Neutrophil (primary cell): ENCODE measurements around the gene COG6.

Source experiments
- H3K27ac ChIP-seq: fragments of 200-600 bp; sonication (generic); 2 replicates; pipeline ENCODE4 v1.5.1; 2016; ENCODE audit warnings: mild to moderate bottlenecking, moderate library complexity
- H3K27me3 ChIP-seq: fragments of 200-600 bp; sonication (generic); 2 replicates; pipeline ENCODE4 v1.6.0; 2016; ENCODE audit warnings: mild to moderate bottlenecking
- H3K36me3 ChIP-seq: fragments of 200-600 bp; sonication (generic); 2 replicates; pipeline ENCODE4 v1.5.1; 2017
- H3K4me1 ChIP-seq, 2 experiments: fragments of 200-600 bp in 1 of 2; sonication (generic) in 1 of 2; 1 replicate in 1 of 2; 2 replicates in 1 of 2; pipeline versions ENCODE4 v1.5.1 to v1.6.1; 2013 to 2016; ENCODE audit warnings: low read depth in 1 of 2, low read length in 1 of 2, mild to moderate bottlenecking in 1 of 2, moderate library complexity in 1 of 2; ENCODE audit not compliant: control insufficient read depth in 1 of 2, insufficient read depth in 1 of 2
- H3K4me3 ChIP-seq, 2 experiments: fragments of 200-600 bp in 1 of 2; sonication (generic) in 1 of 2; 1 replicate in 1 of 2; 2 replicates in 1 of 2; pipeline ENCODE4 v1.5.1; 2013 to 2016; ENCODE audit warnings: low read depth in 1 of 2, low read length in 1 of 2, mild to moderate bottlenecking in 1 of 2, moderate library complexity in 1 of 2
- H3K9me3 ChIP-seq: fragments of 200-600 bp; sonication (generic); 2 replicates; pipeline ENCODE4 v1.5.1; 2016
- TF ChIP-seq, protein P1 (sequence below): fragments of 200-600 bp; sonication (generic); IDR thresholded peaks from 2 replicates; pipeline ENCODE4 v1.5.1; 2016; ENCODE audit warnings: antibody characterized with exemption

COG6 gene

DNA sequence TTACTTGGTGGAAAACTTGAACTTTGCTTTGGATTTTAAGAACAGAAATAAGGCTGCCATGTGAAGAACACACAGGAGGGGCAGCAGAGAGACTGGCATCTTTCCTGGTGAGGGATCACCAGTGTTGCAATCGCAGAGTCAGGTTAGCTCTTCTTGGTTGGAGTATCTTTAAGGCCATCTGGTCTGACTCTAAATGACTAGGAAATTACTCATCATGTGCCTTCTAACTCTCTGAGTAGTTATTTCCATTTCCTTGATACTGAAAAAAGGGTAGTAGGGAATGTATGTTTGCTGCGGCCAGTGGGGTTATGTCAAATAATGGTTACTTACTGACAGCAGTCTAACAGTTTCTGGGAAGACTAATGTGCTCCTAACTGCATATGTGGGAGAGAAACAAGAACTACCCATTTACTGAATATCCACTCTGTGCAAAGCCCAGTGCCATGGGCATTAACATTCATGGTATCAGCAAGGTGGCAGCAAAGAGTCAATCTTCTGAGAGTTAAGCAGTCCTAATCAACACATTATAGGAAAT, 122.1 kb downstream of the COG6 start:
- Histone ChIP-seq H3K9me3 (no peaks in the 10 kb centered on the region), H3K4me1 (no peaks in the 10 kb centered on the region), H3K36me3 (no peaks in the 10 kb centered on the region), H3K27ac (no peak overlapping the region), H3K4me3 (no peak overlapping the region), H3K27me3 (no peaks in the 10 kb centered on the region)
- TF ChIP-seq, protein P1, sequence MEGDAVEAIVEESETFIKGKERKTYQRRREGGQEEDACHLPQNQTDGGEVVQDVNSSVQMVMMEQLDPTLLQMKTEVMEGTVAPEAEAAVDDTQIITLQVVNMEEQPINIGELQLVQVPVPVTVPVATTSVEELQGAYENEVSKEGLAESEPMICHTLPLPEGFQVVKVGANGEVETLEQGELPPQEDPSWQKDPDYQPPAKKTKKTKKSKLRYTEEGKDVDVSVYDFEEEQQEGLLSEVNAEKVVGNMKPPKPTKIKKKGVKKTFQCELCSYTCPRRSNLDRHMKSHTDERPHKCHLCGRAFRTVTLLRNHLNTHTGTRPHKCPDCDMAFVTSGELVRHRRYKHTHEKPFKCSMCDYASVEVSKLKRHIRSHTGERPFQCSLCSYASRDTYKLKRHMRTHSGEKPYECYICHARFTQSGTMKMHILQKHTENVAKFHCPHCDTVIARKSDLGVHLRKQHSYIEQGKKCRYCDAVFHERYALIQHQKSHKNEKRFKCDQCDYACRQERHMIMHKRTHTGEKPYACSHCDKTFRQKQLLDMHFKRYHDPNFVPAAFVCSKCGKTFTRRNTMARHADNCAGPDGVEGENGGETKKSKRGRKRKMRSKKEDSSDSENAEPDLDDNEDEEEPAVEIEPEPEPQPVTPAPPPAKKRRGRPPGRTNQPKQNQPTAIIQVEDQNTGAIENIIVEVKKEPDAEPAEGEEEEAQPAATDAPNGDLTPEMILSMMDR: no peak

GRCh38 chr13:39779337-39780265, 124.1 kb downstream of the COG6 start:
- no peaks in the 10 kb centered on the region for H3K27me3 ChIP-seq
- H3K4me1 ChIP-seq: no peaks in the 10 kb centered on the region
- no peak overlapping the region for H3K27ac ChIP-seq
- no peaks in the 10 kb centered on the region for H3K9me3 ChIP-seq
- no peak overlapping the region for H3K4me3 ChIP-seq
- TF ChIP-seq, protein P1: no peak
- H3K36me3 ChIP-seq: no peaks in the 10 kb centered on the region

DNA sequence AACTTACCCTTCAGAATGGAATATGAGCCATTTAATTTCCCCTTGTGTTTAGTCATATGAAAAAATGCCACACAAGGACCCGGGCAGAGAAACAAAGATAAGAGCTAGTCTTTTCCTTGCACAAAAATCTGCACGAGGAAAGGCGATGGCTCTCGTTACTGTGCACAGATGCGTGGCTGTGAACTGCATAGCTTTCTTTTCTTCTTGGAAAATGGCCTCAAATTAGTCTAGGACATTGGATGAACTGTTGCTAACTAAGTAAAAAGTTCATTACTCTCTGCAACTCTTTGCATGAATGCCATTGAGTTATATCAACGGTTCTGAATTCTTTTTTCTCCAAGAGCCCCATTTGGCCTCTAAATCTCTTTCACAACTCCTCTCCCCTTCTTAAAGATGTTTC, 125.2 kb downstream of the COG6 start:
- Histone ChIP-seq H3K36me3 (no peaks in the 10 kb centered on the region), H3K4me3 (no peak overlapping the region), H3K4me1 (no peaks in the 10 kb centered on the region), H3K27me3 (no peaks in the 10 kb centered on the region), H3K27ac (no peak overlapping the region), H3K9me3 (no peaks in the 10 kb centered on the region)
- TF ChIP-seq, protein P1: no peak

- Histone ChIP-seq H3K4me3 (no peak overlapping the region), H3K27ac (no peak overlapping the region), H3K27me3 (no peaks in the 10 kb centered on the region), H3K36me3 (no peaks in the 10 kb centered on the region), H3K9me3 (no peaks in the 10 kb centered on the region), H3K4me1 (no peaks in the 10 kb centered on the region)
- TF ChIP-seq, protein P1: no peak
Observed at GRCh38 chr13:39781381-39781780, 125.9 kb downstream of the COG6 start.

DNA sequence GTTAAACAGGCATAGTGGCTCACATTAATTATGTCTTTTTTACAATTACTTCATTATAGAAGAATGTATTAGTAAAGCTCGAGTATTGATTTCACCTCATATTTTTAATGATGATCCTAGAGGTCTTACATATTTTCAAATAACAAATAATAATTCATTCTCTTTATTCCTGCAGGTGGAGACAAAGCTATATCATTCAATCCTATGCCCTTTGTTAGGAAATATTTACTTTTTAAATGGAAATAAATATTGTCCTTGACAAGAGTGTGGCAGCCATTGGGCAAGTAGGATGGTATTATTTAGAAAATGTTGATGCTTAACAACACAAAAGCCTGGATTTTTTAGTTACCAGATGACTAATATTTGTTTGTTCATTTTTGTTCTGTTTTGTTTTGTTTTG, 127.6 kb downstream of the COG6 start:
- H3K4me1 ChIP-seq: no peaks in the 10 kb centered on the region
- no peaks in the 10 kb centered on the region for H3K36me3 ChIP-seq
- no peak overlapping the region for H3K4me3 ChIP-seq
- TF ChIP-seq, protein P1: no peak
- H3K9me3 ChIP-seq: no peaks in the 10 kb centered on the region
- H3K27ac ChIP-seq: no peak overlapping the region
- H3K27me3 ChIP-seq: no peaks in the 10 kb centered on the region
